NK-92 (cell line): Measurements from ENCODE around the gene ANK3.

Source experiments
- DNase-seq: peaks from one replicate; lab custom pipeline; 2025; ENCODE audit not compliant: unreplicated experiment; lab: John Stamatoyannopoulos, UW

Gene ANK3

GRCh38 chr10:60188548-60188947, 201.1 kb downstream of the ANK3 start:
- DNase-seq = no peak

- DNase-seq = no peak
These were observed 202.0 kb downstream of the ANK3 start for GRCh38 chr10:60187691-60188090.

- no peak for DNase-seq
These were observed 203.2 kb downstream of the ANK3 start for GRCh38 chr10:60186315-60187071.

- DNase-seq = no peak
These were observed 204.3 kb downstream of the ANK3 start for GRCh38 chr10:60185421-60185820.

- no peak for DNase-seq
These were observed 207.0 kb downstream of the ANK3 start for GRCh38 chr10:60182691-60183090.

- no peak for DNase-seq
These were observed 212.8 kb downstream of the ANK3 start for GRCh38 chr10:60176925-60177324.

GRCh38 chr10:60175441-60175971, 214.2 kb downstream of the ANK3 start:
- no peak for DNase-seq

- DNase-seq = no peak
These were observed 217.2 kb downstream of the ANK3 start for GRCh38 chr10:60172363-60172990.

GRCh38 chr10:60171436-60172013, 218.2 kb downstream of the ANK3 start:
- DNase-seq = no peak

GRCh38 chr10:60170250-60170649, 219.4 kb downstream of the ANK3 start:
- no peak for DNase-seq

- no peak for DNase-seq
These were observed 220.6 kb downstream of the ANK3 start for GRCh38 chr10:60169111-60169510.

- no peak for DNase-seq
These were observed 222.6 kb downstream of the ANK3 start for GRCh38 chr10:60167050-60167449.

- no peak for DNase-seq
These were observed 225.9 kb downstream of the ANK3 start for GRCh38 chr10:60163786-60164185.

GRCh38 chr10:60162631-60163030, 227.0 kb downstream of the ANK3 start:
- DNase-seq = no peak

GRCh38 chr10:60155943-60156683, 233.6 kb downstream of the ANK3 start:
- no peak for DNase-seq

- no peak for DNase-seq
These were observed 234.4 kb downstream of the ANK3 start for GRCh38 chr10:60155099-60155877.

- DNase-seq = no peak
These were observed 240.7 kb downstream of the ANK3 start for GRCh38 chr10:60149003-60149402.

- DNase-seq = no peak
These were observed 241.3 kb downstream of the ANK3 start for GRCh38 chr10:60148266-60148840.

- DNase-seq = no peak
These were observed 242.0 kb downstream of the ANK3 start for GRCh38 chr10:60147576-60148265.

GRCh38 chr10:60147025-60147424, 242.7 kb downstream of the ANK3 start:
- no peak for DNase-seq
